ENCODE measurements around the gene FMC1.

Gene FMC1

DNA sequence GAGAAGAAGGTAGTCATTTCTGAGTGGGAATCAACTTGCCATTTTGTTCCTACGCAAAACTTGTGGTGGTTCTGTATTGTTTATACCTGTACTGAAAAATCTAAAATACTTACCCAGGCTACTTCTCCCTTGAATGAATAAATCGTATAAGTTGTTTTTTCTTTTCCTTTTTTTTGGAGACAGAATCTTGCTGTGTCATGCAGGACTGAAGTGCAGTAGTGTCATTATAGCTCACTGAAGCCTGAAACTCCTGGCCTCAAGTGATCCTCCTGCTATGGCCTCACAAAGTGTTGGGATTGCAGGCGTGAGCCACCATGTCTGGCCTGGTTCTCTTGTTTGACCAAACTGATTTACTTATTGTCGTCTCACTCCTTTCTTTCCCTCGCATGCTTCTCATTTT is 46.5 kb downstream of the FMC1 start:
- no peak for DNase-seq

DNA sequence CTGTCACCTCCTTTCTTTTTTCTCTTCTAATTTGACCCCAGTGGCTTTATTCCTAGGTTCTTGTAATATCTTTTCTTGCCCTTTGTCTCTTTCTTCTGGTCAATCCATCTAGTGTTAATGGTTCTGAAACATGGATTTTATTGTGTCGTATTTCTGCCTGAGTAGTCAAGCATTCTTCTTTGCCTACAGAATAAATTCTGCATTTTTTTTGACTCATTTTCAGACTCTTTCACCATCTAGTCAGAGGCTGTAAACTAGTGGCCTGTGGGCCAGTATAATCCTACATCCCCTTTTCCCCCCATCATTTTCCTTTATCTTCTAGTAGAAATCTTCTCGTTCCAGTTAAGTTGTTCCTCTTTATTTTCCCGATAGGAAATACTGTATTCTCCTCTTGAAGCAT is 48.0 kb downstream of the FMC1 start:
- no peak for DNase-seq

GRCh38 chr7:139389774-139390173 is 48.6 kb downstream of the FMC1 start:
- no peak for DNase-seq

DNA sequence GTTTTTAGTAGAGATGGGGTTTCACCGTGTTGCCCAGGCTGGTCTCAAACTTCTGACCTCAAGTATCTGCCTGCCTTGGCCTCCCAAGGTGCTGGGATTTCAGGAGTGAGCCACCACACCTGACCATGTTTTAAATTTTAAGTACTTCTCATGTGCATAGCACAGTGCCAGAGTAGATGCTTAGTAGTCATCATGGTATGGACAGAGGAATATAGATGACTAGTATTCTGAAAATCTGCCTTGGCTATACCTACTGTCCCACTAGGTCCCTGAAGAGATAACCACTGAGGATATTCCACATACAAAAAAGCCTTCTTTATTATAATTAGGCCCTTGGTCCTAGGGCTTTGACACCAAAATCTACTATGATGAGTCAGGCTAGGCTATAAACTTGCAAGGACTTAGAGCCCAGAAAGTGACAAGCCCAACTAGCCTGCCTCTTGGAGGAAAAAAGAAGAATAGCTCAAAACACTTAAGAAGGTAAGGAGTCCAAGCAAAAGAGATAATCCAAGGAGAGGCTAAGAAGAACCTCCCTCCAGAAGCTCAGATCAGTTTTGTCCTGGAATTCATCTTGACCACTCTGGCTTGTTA is 52.6 kb downstream of the FMC1 start:
- DNase-seq = no peak

DNA sequence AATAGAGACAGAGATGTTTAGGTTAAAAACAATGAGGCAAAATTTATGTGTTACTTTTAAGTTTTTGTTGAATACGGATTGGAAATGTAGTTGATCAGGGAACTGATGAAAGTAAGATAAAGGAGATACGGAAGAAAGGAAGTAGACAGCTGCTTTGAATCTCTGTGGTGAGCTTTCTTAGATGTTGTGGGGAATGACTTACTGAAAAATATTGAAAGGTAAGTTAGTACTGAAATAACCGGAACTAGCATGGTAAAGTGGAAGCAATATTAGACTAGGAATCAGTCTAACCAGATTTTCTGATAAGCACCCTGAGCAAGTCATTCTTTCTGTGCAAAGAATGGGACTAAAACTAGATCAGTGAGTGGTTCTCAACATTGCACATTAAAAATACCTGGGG is 53.4 kb downstream of the FMC1 start:
- no peak for DNase-seq
